GM04504 (cell line): Measurements from ENCODE around the gene NEMP1.

Experiments used
- DNase-seq: peaks from one replicate; pipeline ENCODE4 v3.0.0-alpha.2; 2012; ENCODE audit warnings: low read depth

The NEMP1 gene

GRCh38 chr12:57107456-57108155, 29.0 kb upstream of the NEMP1 start:
- DNase-seq = no peak

- no peak for DNase-seq
These were observed 27.6 kb upstream of the NEMP1 start for GRCh38 chr12:57106021-57106708.

GRCh38 chr12:57105011-57105753, 26.6 kb upstream of the NEMP1 start:
- no peak for DNase-seq

GRCh38 chr12:57104292-57104910, 25.8 kb upstream of the NEMP1 start:
- DNase-seq = no peak

- no peak for DNase-seq
These were observed 25.3 kb upstream of the NEMP1 start for GRCh38 chr12:57103856-57104255.

GRCh38 chr12:57101892-57102695, 23.5 kb upstream of the NEMP1 start:
- no peak for DNase-seq

- no peak for DNase-seq
These were observed 21.2 kb upstream of the NEMP1 start for GRCh38 chr12:57099766-57100165.

- DNase-seq = no peak
These were observed 20.6 kb upstream of the NEMP1 start for GRCh38 chr12:57099047-57099714.

GRCh38 chr12:57098546-57098945, 20.0 kb upstream of the NEMP1 start:
- DNase-seq = no peak

GRCh38 chr12:57097554-57097835, 18.9 kb upstream of the NEMP1 start:
- DNase-seq = no peak

- DNase-seq = no peak
These were observed 18.4 kb upstream of the NEMP1 start for GRCh38 chr12:57096748-57097553.

- DNase-seq = no peak
These were observed 17.5 kb upstream of the NEMP1 start for GRCh38 chr12:57096099-57096572.

GRCh38 chr12:57095440-57095839, 16.8 kb upstream of the NEMP1 start:
- DNase-seq = no peak

- DNase-seq = no peak
These were observed 15.9 kb upstream of the NEMP1 start for GRCh38 chr12:57094208-57095160.

GRCh38 chr12:57093415-57094207, 15.0 kb upstream of the NEMP1 start:
- DNase-seq = peak; percentile 46

GRCh38 chr12:57092876-57093414, 14.4 kb upstream of the NEMP1 start:
- DNase-seq = no peak

- DNase-seq = no peak
These were observed 13.9 kb upstream of the NEMP1 start for GRCh38 chr12:57092529-57092862.
